ENCODE results near the gene ALKBH5. TPM values are rescaled to one million over a fixed set of nuclear protein-coding genes. Genes with fewer than 3 reads are reported as not detected.
A peak's percentile ranks its signal among the peaks of the same experiment; 100 is the strongest.

Gene ALKBH5
- total RNA-seq, 1 experiment from 2014 or later: 105 TPM

DNA sequence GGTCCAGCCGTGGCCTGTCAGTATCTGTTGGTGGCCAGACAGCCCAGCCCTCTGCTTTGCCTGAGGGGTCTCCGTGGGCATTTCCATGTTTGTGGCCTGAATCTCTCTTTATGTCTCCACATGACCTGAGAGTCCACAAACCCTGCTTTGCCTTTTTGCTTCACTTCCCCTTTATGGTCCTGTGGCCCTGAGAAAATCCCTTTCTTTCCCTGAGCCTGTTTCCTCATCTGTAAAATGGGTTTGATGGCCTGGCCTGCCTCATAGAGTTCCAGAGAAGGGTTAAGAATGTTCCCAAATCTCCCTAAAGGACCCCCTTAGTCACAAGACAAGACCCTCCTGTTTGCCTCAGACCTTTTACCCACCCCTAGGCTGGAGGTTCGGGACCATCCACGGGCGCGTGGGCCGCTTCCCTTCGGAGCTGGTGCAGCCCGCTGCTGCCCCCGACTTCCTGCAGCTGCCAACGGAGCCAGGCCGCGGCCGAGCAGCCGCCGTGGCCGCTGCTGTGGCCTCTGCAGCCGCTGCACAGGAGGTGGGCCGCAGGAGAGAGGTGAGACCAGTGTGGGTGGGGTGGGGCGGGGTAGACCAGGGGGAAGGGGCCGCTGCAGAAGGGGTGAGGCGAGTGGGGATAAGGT is 26.2 kb upstream of the ALKBH5 start:
- H3K27ac Mint-ChIP-seq: peak overlapping the region; percentile 96
- CTCF ChIA-PET: interaction anchor here (0.8 to 2.8 kb wide), 6 partner anchors 15 to 64 kb away, joined by 3 to 36 read pairs (median 6); partner anchors contain the start of gene ALKBH5
- TF ChIP-seq MYBL2 (CRISPR knock-in tag; IDR thresholded peaks at IDR 0.05) (no peak), CREB1 (CRISPR knock-in tag; IDR thresholded peaks at IDR 0.05) (no peak)
- TF ChIP-seq, protein P1, sequence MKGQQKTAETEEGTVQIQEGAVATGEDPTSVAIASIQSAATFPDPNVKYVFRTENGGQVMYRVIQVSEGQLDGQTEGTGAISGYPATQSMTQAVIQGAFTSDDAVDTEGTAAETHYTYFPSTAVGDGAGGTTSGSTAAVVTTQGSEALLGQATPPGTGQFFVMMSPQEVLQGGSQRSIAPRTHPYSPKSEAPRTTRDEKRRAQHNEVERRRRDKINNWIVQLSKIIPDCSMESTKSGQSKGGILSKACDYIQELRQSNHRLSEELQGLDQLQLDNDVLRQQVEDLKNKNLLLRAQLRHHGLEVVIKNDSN (CRISPR knock-in tag; IDR thresholded peaks at IDR 0.05): no peak

DNA sequence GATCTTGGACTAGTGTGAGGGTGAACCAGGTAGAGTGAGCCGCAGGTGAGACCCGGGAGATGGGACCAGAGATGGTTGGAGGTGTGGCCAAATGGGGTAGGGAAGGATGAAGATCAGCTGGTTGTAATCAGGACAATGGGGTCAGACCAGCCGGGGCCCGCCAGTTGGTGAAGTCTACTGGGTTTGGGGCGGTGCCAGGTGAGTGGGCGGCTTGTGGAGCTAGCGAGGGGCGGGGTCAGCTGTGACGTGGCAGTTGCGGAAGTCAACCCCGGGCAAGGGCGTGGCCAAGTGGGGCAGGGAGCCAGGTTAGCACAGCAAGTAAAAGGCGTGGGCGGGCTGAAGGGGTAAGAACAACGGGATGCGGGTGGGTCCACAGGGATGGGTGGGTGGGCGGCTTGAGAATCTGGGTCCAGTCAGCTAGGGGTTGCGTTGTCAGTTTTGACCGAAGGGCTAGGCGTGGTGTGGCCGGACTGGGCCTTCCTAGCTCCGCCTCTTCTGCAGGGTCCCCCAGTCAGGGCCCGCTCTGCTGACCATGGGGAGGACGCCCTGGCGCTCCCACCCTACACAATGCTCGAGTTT is 25.5 kb upstream of the ALKBH5 start:
- Mint-ChIP-seq H3K36me3 (no peaks in the 10 kb centered on the region), H3K4me1 (peaks cover 7% of the 10 kb centered on the region), H3K9me3 (no peaks in the 10 kb centered on the region), H3K4me3 (peak overlapping the region; percentile 83), H3K27ac (peak overlapping the region; percentile 96), H3K27me3 (ENCODE audit: low read depth) (no peaks in the 10 kb centered on the region; the same call in 1 of the 2 replicates)
- no peak for TF ChIP-seq JUN (CRISPR knock-in tag; IDR thresholded peaks at IDR 0.05)
- TF ChIP-seq CBFB (CRISPR knock-in tag; IDR thresholded peaks at IDR 0.05; ENCODE audit: low read depth): no peak
- peak; percentile 79 for TF ChIP-seq SP1 (CRISPR knock-in tag; conservative IDR thresholded peaks at IDR 0.05)
- TF ChIP-seq GABPB1 (CRISPR knock-in tag; IDR thresholded peaks at IDR 0.05): no peak
- TF ChIP-seq CREM (CRISPR knock-in tag; IDR thresholded peaks at IDR 0.05): no peak
- no peak for TF ChIP-seq KAT7 (CRISPR knock-in tag; IDR thresholded peaks at IDR 0.05; ENCODE audit: borderline replicate concordance)
- TF ChIP-seq, protein P2, sequence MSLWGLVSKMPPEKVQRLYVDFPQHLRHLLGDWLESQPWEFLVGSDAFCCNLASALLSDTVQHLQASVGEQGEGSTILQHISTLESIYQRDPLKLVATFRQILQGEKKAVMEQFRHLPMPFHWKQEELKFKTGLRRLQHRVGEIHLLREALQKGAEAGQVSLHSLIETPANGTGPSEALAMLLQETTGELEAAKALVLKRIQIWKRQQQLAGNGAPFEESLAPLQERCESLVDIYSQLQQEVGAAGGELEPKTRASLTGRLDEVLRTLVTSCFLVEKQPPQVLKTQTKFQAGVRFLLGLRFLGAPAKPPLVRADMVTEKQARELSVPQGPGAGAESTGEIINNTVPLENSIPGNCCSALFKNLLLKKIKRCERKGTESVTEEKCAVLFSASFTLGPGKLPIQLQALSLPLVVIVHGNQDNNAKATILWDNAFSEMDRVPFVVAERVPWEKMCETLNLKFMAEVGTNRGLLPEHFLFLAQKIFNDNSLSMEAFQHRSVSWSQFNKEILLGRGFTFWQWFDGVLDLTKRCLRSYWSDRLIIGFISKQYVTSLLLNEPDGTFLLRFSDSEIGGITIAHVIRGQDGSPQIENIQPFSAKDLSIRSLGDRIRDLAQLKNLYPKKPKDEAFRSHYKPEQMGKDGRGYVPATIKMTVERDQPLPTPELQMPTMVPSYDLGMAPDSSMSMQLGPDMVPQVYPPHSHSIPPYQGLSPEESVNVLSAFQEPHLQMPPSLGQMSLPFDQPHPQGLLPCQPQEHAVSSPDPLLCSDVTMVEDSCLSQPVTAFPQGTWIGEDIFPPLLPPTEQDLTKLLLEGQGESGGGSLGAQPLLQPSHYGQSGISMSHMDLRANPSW (CRISPR knock-in tag; conservative IDR thresholded peaks at IDR 0.05; ENCODE audit: low read depth): no peak
- no peak for TF ChIP-seq FOXP1 (CRISPR knock-in tag; IDR thresholded peaks at IDR 0.05; ENCODE audit: borderline replicate concordance)
- TF ChIP-seq NR1H2 (CRISPR knock-in tag; IDR thresholded peaks at IDR 0.05): no peak
- TF ChIP-seq ATF1 (CRISPR knock-in tag; IDR thresholded peaks at IDR 0.05): no peak
- TF ChIP-seq ZNF121 (CRISPR knock-in tag; IDR thresholded peaks at IDR 0.05): 0 out of 2 replicates have a peak, but pooled peaks have one; percentile 48
- TF ChIP-seq FOXK1 (CRISPR knock-in tag; IDR thresholded peaks at IDR 0.05): peak; percentile 52; the same call in 1 of the 2 replicates
- TF ChIP-seq PRRX2 (CRISPR knock-in tag; IDR thresholded peaks at IDR 0.05): no peak
- TF ChIP-seq, protein P3, sequence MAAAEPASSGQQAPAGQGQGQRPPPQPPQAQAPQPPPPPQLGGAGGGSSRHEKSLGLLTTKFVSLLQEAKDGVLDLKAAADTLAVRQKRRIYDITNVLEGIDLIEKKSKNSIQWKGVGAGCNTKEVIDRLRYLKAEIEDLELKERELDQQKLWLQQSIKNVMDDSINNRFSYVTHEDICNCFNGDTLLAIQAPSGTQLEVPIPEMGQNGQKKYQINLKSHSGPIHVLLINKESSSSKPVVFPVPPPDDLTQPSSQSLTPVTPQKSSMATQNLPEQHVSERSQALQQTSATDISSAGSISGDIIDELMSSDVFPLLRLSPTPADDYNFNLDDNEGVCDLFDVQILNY (CRISPR knock-in tag; IDR thresholded peaks at IDR 0.05): no peak
- peak; percentile 99 for DNase-seq (ENCODE audit: low spot score)
- ChIA-PET POLR2A (interaction anchor here (0.6 to 1.4 kb wide), 4 partner anchors 10 to 559 kb away, joined by 3 to 17 read pairs (median 4); partner anchors contain the start of gene ALKBH5), CTCF (interaction anchor here (0.5 to 2.8 kb wide), 8 partner anchors 16 to 273 kb away, joined by 3 to 36 read pairs (median 4); partner anchors contain the start of gene ALKBH5)
- ATAC-seq: peak; percentile 79

More for the DNA sequence above, 26.2 kb upstream of the ALKBH5 start:
- DNase-seq (ENCODE audit: low spot score) (no peak), ATAC-seq (no peak)
- Mint-ChIP-seq H3K4me1 (peaks cover 13% of the 10 kb centered on the region), H3K4me3 (peak overlapping the region; percentile 83), H3K36me3 (no peaks in the 10 kb centered on the region), H3K27me3 (ENCODE audit: low read depth) (no peaks in the 10 kb centered on the region; the same call in 1 of the 2 replicates), H3K9me3 (no peaks in the 10 kb centered on the region)
- POLR2A ChIA-PET: interaction anchor here (1.3 to 1.4 kb wide), 2 partner anchors 26 to 67 kb away, joined by 3 to 17 read pairs; partner anchors contain the start of gene ALKBH5

All from WTC11 (cell line).